OCI-LY7 (cell line): ENCODE results near the gene MUC5B. TPM values are rescaled to one million over a fixed set of nuclear protein-coding genes. Genes with fewer than 3 reads are reported as not detected.

Experiments
- BruUV-seq: library from RNA; stranded (reverse); fragments of 400-500 nt; replicated peaks from 2 replicates; lab custom pipeline; 2021; lab: Mats Ljungman, UMichigan
- CTCF ChIA-PET: fragments of 300-600 bp; sonication (Branson Sonifier 250); formaldehyde crosslinking; loops from one replicate; lab custom pipeline; 2022; ENCODE audit warnings: antibody characterized with exemption; ENCODE audit not compliant: unreplicated experiment; lab: Charles Lee
- POLR2A ChIA-PET: fragments of 300-600 bp; sonication (Branson Sonifier 250); formaldehyde crosslinking; loops from one replicate; lab custom pipeline; 2022; ENCODE audit warnings: antibody characterized with exemption; lab: Charles Lee
- DNase-seq: peaks from one replicate; pipeline ENCODE4 v3.0.0-alpha.2; 2015; ENCODE audit warnings: low spot score
- H2AFZ ChIP-seq: fragments of 200-600 bp; sonication (generic), shearing (Covaris generic); 2 replicates; pipeline ENCODE4 v1.6.1; 2014; ENCODE audit warnings: mild to moderate bottlenecking, antibody characterized with exemption, low read length, moderate library complexity
- H3K27ac ChIP-seq: fragments of 200-600 bp; sonication (generic); 2 replicates; pipeline ENCODE4 v1.5.1; 2014; ENCODE audit warnings: mixed run types, low read depth, mild to moderate bottlenecking, moderate library complexity, low read length, inconsistent platforms; ENCODE audit not compliant: poor library complexity, severe bottlenecking
- H3K36me3 ChIP-seq: fragments of 200-600 bp; sonication (generic); 2 replicates; pipeline ENCODE4 v1.6.1; 2014; ENCODE audit warnings: mild to moderate bottlenecking, antibody characterized with exemption, low read length, moderate library complexity, mixed read lengths; ENCODE audit not compliant: insufficient read depth
- H3K4me1 ChIP-seq: fragments of 200-600 bp; sonication (generic); 2 replicates; pipeline ENCODE4 v1.5.1; 2014; ENCODE audit warnings: mild to moderate bottlenecking, low read length; ENCODE audit not compliant: insufficient read depth, poor library complexity, severe bottlenecking
- H3K4me2 ChIP-seq: fragments of 200-600 bp; sonication (generic); 2 replicates; pipeline ENCODE4 v1.6.1; 2014; ENCODE audit warnings: mild to moderate bottlenecking, low read length
- H3K4me3 ChIP-seq: fragments of 200-600 bp; sonication (generic); 2 replicates; pipeline ENCODE4 v1.5.1; 2014; ENCODE audit warnings: mild to moderate bottlenecking, low read depth, low read length; ENCODE audit not compliant: poor library complexity, severe bottlenecking
- H3K79me2 ChIP-seq: fragments of 200-600 bp; sonication (generic); 2 replicates; pipeline ENCODE4 v1.6.1; 2016; ENCODE audit warnings: low read depth, mild to moderate bottlenecking, low read length, moderate library complexity, mixed read lengths; ENCODE audit not compliant: insufficient read depth
- H3K9me2 ChIP-seq: fragments of 200-600 bp; sonication (generic); 2 replicates; pipeline ENCODE4 v1.6.1; 2016; ENCODE audit warnings: mild to moderate bottlenecking, low read length, mixed read lengths; ENCODE audit not compliant: insufficient read depth
- H3K9me3 ChIP-seq: fragments of 200-600 bp; sonication (generic); 2 replicates; pipeline ENCODE4 v1.6.1; 2014; ENCODE audit warnings: mild to moderate bottlenecking, mixed run types, low read length, mixed read lengths
- H4K20me1 ChIP-seq: fragments of 200-600 bp; sonication (generic); 2 replicates; pipeline ENCODE4 v1.6.1; 2014; ENCODE audit warnings: mild to moderate bottlenecking, antibody characterized with exemption, low read length, moderate library complexity, mixed read lengths; ENCODE audit not compliant: insufficient read depth
- EZH2phosphoT487 ChIP-seq: fragments of 200-600 bp; sonication (generic); IDR thresholded peaks from 2 replicates; pipeline ENCODE4 v1.6.1; 2018; ENCODE audit warnings: low read depth, borderline replicate concordance, mild to moderate bottlenecking, mixed run types, antibody characterized with exemption, low read length, moderate library complexity, mixed read lengths
- intact Hi-C: fragments of 100-400 bp; cut with micrococcal nuclease; formaldehyde crosslinking; loops from one replicate; pipeline ENCODE4 v1.10.0; 2022; ENCODE audit not compliant: unreplicated experiment
- total RNA-seq, 2 experiments: library from RNA; depleted of rRNA in 1 of 2; stranded (reverse); fragments of >200 nt in 1 of 2; shearing (Covaris generic) in 1 of 2; gene quantifications; 2 replicates each; pipeline ENCODE4 v1.2.3, GENCODE V29; 2014 to 2022
- TF ChIP-seq, protein P1 (sequence below): fragments of 200-600 bp; sonication (generic); conservative IDR thresholded peaks from 2 replicates; pipeline ENCODE4 v1.5.1; 2014; ENCODE audit warnings: mild to moderate bottlenecking, antibody characterized with exemption, low read length, moderate library complexity, mixed read lengths

The MUC5B gene
- total RNA-seq, 2 experiments from 2014 or later, result under 0.01 TPM; not detected in 1

DNA sequence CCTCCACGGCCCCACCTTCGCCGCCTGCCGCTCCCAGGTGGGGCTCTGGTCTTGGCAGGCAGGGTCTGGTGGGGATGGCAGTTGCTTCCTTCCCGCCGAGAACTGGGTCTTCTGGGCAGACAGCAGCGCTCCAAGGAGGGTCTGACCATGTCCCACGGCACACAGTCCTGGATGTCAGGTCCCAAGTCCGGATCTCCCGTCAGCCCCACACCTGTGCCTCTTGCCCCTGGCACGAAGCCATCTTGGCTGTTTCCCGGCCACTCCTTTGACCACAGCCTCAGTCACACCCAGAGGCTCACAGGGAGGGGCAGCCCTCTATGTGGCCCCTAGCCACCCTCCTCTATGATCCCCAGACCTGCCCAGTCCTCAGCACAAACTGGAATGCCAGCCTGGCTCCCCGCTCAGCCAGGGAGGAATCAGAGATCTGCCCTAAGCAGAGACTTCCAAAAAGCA is 14.3 kb downstream of the MUC5B start:
- BruUV-seq, result no TSS peak

DNA sequence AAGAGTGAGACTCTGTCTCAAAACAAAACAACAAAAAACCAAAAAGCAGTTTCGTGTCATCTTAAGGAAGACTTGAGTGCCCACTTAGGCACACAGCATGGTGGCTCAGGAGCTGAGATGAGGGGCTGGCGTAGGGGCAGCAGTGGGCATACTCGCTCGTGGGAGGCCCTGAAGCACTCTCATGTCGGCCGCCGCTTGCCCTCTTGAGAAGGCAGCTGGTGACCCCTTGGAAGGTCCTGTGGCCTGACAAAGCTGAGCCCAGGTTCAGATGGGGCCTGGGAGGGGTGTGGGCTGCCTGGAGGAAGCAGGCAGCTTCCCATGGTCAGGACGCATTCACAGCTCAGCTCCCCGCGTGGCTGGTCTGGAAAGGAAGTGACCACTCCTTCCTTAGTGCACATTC is 15.0 kb downstream of the MUC5B start:
- Histone ChIP-seq H2AFZ (no peak overlapping the region), H3K27ac (no peak overlapping the region), H3K9me3 (no peaks in the 10 kb centered on the region), H3K4me1 (no peaks in the 10 kb centered on the region), H3K79me2 (no peaks in the 10 kb centered on the region), H4K20me1 (no peaks in the 10 kb centered on the region), H3K4me3 (no peak overlapping the region), H3K4me2 (no peak overlapping the region), H3K9me2 (no peaks in the 10 kb centered on the region), H3K36me3 (no peaks in the 10 kb centered on the region)
- no peak for DNase-seq
- TF ChIP-seq, protein P1, sequence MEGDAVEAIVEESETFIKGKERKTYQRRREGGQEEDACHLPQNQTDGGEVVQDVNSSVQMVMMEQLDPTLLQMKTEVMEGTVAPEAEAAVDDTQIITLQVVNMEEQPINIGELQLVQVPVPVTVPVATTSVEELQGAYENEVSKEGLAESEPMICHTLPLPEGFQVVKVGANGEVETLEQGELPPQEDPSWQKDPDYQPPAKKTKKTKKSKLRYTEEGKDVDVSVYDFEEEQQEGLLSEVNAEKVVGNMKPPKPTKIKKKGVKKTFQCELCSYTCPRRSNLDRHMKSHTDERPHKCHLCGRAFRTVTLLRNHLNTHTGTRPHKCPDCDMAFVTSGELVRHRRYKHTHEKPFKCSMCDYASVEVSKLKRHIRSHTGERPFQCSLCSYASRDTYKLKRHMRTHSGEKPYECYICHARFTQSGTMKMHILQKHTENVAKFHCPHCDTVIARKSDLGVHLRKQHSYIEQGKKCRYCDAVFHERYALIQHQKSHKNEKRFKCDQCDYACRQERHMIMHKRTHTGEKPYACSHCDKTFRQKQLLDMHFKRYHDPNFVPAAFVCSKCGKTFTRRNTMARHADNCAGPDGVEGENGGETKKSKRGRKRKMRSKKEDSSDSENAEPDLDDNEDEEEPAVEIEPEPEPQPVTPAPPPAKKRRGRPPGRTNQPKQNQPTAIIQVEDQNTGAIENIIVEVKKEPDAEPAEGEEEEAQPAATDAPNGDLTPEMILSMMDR, result no peak
- no peak for TF ChIP-seq EZH2phosphoT487
- ChIA-PET CTCF (no interaction called here), POLR2A (no interaction called here)
- intact Hi-C loops, result no loop called here
- BruUV-seq, result no TSS peak

More for the DNA sequence above, 14.3 kb downstream of the MUC5B start:
- no peak overlapping the region for H3K27ac ChIP-seq
- DNase-seq, result no peak
- POLR2A ChIA-PET, result no interaction called here
- H2AFZ ChIP-seq, result no peak overlapping the region
- H3K9me2 ChIP-seq, result no peaks in the 10 kb centered on the region
- TF ChIP-seq, protein P1, result no peak
- H3K9me3 ChIP-seq, result no peaks in the 10 kb centered on the region
- no peak overlapping the region for H3K4me3 ChIP-seq
- no peaks in the 10 kb centered on the region for H3K4me1 ChIP-seq
- no peaks in the 10 kb centered on the region for H4K20me1 ChIP-seq
- H3K36me3 ChIP-seq, result no peaks in the 10 kb centered on the region
- CTCF ChIA-PET, result no interaction called here
- H3K4me2 ChIP-seq, result no peak overlapping the region
- no peaks in the 10 kb centered on the region for H3K79me2 ChIP-seq
- intact Hi-C loops, result no loop called here

DNA sequence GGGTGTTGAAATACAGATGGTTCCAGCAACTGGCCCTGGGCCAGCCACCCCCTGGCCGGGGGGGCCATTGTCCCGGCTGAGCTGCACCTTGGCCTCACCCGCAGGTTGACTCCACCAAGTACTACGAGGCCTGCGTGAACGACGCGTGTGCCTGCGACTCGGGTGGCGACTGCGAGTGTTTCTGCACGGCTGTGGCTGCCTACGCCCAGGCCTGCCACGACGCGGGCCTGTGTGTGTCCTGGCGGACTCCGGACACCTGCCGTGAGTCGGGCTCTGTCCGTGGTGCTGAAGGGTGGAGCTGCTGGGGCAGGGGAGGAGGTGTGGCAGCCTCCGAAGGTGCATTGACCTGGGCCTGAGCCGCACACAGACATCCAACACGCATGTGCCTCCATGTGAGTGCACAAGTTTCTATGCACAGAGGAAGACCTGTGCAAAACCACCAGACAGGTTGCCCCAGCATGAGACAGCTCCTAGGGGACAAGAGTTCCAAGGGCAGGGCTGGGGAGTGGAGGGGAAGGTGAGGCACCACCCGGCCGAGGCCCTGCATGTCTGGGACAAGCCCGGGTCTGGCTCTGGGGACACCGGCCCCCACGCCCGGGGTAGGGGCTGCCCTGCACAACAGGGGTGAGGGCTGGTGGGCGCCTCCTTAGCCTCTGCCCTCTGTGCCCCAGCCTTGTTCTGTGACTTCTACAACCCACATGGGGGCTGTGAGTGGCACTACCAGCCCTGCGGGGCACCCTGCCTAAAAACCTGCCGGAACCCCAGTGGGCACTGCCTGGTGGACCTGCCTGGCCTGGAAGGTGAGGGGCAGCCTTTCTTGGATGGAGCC is 16.1 kb downstream of the MUC5B start:
- DNase-seq, result no peak
- Histone ChIP-seq H3K9me2 (no peaks in the 10 kb centered on the region), H3K4me1 (no peaks in the 10 kb centered on the region), H3K27ac (no peak overlapping the region), H2AFZ (no peak overlapping the region), H3K36me3 (no peaks in the 10 kb centered on the region), H3K4me2 (no peak overlapping the region), H3K9me3 (no peaks in the 10 kb centered on the region), H4K20me1 (no peaks in the 10 kb centered on the region), H3K79me2 (no peaks in the 10 kb centered on the region), H3K4me3 (no peak overlapping the region)
- CTCF ChIA-PET, result interaction anchor here (0.6 kb wide), 1 partner anchor 219 kb away, joined by 3 read pairs; no protein-coding TSS in a partner anchor
- no peak for TF ChIP-seq EZH2phosphoT487
- TF ChIP-seq, protein P1, result no peak
- no TSS peak for BruUV-seq
- intact Hi-C loops, result no loop called here
- POLR2A ChIA-PET, result no interaction called here
